ENCODE measurements around the gene RBM14.

DNA sequence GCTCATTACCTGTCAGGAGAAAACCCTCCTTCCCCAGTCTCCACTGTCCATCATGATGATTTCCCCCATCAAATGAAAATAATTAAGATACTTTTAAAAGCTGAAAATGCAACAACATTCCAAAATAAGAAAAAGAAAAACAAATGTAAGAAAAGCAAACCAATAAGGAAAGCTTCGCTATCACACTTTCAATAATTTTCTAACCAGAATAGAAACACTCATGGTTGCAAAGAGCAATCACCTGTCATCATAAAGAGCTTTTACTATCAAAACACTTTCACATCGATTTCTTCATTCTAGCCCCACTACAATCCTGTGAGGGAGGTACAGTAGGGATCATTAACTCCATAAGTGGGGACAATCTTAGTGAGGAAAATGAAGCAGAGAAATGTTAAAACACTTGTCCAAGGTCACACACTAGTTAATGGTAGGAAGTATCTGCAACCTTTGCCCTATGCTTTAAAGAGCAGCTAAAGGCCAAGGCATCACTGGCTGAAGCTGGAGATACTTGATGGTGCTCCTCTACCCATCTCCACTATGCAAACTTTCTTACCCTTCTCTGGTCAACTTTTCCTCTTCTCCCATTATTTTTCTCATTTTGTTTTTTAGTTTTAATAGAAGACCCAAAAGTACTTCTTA, 58.7 kb downstream of the RBM14 start:
- no peak for TF ChIP-seq POLR2A (IDR thresholded peaks at IDR 0.05)
- TF ChIP-seq, protein P1, sequence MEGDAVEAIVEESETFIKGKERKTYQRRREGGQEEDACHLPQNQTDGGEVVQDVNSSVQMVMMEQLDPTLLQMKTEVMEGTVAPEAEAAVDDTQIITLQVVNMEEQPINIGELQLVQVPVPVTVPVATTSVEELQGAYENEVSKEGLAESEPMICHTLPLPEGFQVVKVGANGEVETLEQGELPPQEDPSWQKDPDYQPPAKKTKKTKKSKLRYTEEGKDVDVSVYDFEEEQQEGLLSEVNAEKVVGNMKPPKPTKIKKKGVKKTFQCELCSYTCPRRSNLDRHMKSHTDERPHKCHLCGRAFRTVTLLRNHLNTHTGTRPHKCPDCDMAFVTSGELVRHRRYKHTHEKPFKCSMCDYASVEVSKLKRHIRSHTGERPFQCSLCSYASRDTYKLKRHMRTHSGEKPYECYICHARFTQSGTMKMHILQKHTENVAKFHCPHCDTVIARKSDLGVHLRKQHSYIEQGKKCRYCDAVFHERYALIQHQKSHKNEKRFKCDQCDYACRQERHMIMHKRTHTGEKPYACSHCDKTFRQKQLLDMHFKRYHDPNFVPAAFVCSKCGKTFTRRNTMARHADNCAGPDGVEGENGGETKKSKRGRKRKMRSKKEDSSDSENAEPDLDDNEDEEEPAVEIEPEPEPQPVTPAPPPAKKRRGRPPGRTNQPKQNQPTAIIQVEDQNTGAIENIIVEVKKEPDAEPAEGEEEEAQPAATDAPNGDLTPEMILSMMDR (IDR thresholded peaks at IDR 0.05) = no peak
- TF ChIP-seq POLR2AphosphoS5 (IDR thresholded peaks at IDR 0.05) = no peak

Data from transverse colon (tissue), 4 donors.